Measurements from ENCODE around the gene APOD. TPM values are rescaled to one million over a fixed set of nuclear protein-coding genes. Genes with fewer than 3 reads are reported as not detected.

Gene APOD
- total and polyA plus RNA-seq, 9 of the 15 experiments (the other 6 are each of a cell fraction or from before 2014, with no cell fraction given), result 0.18 to 0.50 (median 0.35) TPM; not detected in 1

- H4K20me1 ChIP-seq (replicated peaks; ENCODE audit: control insufficient read depth, insufficient read depth, low read length), result peaks cover under 1% of the 10 kb centered on the region; the same call in 1 of the 2 replicates
- H3K27me3 ChIP-seq (ENCODE audit: control insufficient read depth in 2 of 2, insufficient read depth in 2 of 2, low read length in 2 of 2), result 0 out of 5 replicates have a peak, but pooled peaks cover 0 to 4% of the 10 kb centered on the region in 2 experiments
- no peak overlapping the region for H3K4me3 ChIP-seq
- in situ Hi-C loops (cut with MboI), result no loop called here
- peaks cover 17 to 22% of the 10 kb centered on the region in 2 experiments for H3K4me1 ChIP-seq (replicated peaks in 1 of 2; ENCODE audit: control insufficient read depth in 2 of 2, insufficient read depth in 2 of 2, low read length in 2 of 2)
- FAIRE-seq (no peak), ATAC-seq (no peak), DNase-seq (ENCODE audit: extremely low read depth in 1 of 4, low spot score in 3 of 4) (no peak)
- BruUV-seq (replicated peaks), result no TSS peak
- no peak overlapping the region for H3K9ac ChIP-seq (ENCODE audit: insufficient read depth in 1 of 2, low read depth in 2 of 2, low read length in 2 of 2)
- H3K27ac ChIP-seq (ENCODE audit: extremely low read depth, low read depth, low read length), result no peak overlapping the region
- 8% methylated on average over 4 of the region's 4 CpGs for WGBS (ENCODE audit: insufficient coverage, low coverage, missing lambda C conversion rate)
- POLR2A ChIA-PET, result interaction anchor here (1.0 to 2.0 kb wide), 2 partner anchors 9 to 11 kb away, joined by 3 to 9 read pairs; no protein-coding TSS in a partner anchor
- H3K9me3 ChIP-seq (replicated peaks; ENCODE audit: control insufficient read depth, insufficient read depth, low read depth, low read length), result no peaks in the 10 kb centered on the region
- H3K4me2 ChIP-seq (ENCODE audit: insufficient read depth, low read length), result peak overlapping the region; percentile 17; the same call in 1 of the 2 replicates
- peak; percentile 64 for TF ChIP-seq ATF3 (IDR thresholded peaks at IDR 0.05)
- no peak for TF ChIP-seq ATF3 (CRISPR knock-in tag; conservative IDR thresholded peaks at IDR 0.05)
- 0 out of 2 replicates have a peak, but pooled peaks have one; percentile 39 for TF ChIP-seq EHMT2 (IDR thresholded peaks at IDR 0.05)
- no peak for TF ChIP-seq BHLHE40 (IDR thresholded peaks at IDR 0.05; ENCODE audit: low read length)
- 0 out of 2 replicates have a peak, but pooled peaks have one; percentile 17 for TF ChIP-seq BACH1 (tag; IDR thresholded peaks at IDR 0.05)
- no peak for TF ChIP-seq MEIS2 (IDR thresholded peaks at IDR 0.05; ENCODE audit: partially characterized antibody)
- TF ChIP-seq SMARCE1 (IDR thresholded peaks at IDR 0.05), result 0 out of 2 replicates have a peak, but pooled peaks have one; percentile 23
- peak; percentile 53 for TF ChIP-seq FOSL1 (tag; conservative IDR thresholded peaks at IDR 0.05)
- TF ChIP-seq JUND (IDR thresholded peaks at IDR 0.05; ENCODE audit: borderline replicate concordance, low read depth, low read length), result peak; percentile 42; the same call in 1 of the 2 replicates
- TF ChIP-seq JUND (tag; IDR thresholded peaks at IDR 0.05; ENCODE audit: borderline replicate concordance, low read depth, low read length), result no peak
- TF ChIP-seq POLR2AphosphoS5 (IDR thresholded peaks at IDR 0.05; ENCODE audit: control insufficient read depth, insufficient read depth, low read depth, low read length), result no peak
- no peak for TF ChIP-seq ZSCAN32 (CRISPR knock-in tag; IDR thresholded peaks at IDR 0.05)
- peak; percentile 14; the same call in 1 of the 2 replicates for TF ChIP-seq C11orf30 (IDR thresholded peaks at IDR 0.05; ENCODE audit: low read depth)
- no peak for TF ChIP-seq SAFB2 (IDR thresholded peaks at IDR 0.05; ENCODE audit: borderline replicate concordance, low read depth, low read length, severe bottlenecking)
- no peaks in the 10 kb centered on the region for H3K36me3 ChIP-seq (ENCODE audit: control insufficient read depth, insufficient read depth, low read length)
- intact Hi-C loops (cut with micrococcal nuclease), result loop anchor here (10.0 kb wide), 1 partner anchor 169 kb away; no protein-coding TSS in a partner anchor
- H3K9me1 ChIP-seq (ENCODE audit: control insufficient read depth, insufficient read depth, low read length), result no peaks in the 10 kb centered on the region
- CTCF ChIA-PET (ENCODE audit: low intra/inter-chr PET ratio), result interaction anchor here (0.8 kb wide), 1 partner anchor 12 kb away, joined by 3 read pairs; no protein-coding TSS in a partner anchor
- 0 out of 2 replicates have a peak overlapping the region, but pooled peaks have one; percentile 44 for H2AFZ ChIP-seq (ENCODE audit: low read depth, low read length)
- peaks cover 20% of the 10 kb centered on the region for H3K79me2 ChIP-seq (ENCODE audit: control insufficient read depth, insufficient read depth, low read length)
These were observed 37.6 kb downstream of the APOD start for GRCh38 chr3:195546130-195546560.
